PFSK-1 (cell line): Measurements from ENCODE around the gene DAND5.
A peak's percentile ranks its signal among the peaks of the same experiment; 100 is the strongest.

Experiments
- FOXP2 ChIP-seq: optimal IDR thresholded peaks from 2 replicates; pipeline ENCODE3; 2011; ENCODE audit warnings: borderline replicate concordance, control low read depth, inconsistent platforms; ENCODE audit not compliant: insufficient read depth; ENCODE audit errors: extremely low read length, extremely low read depth
- POLR2AphosphoS5 ChIP-seq: IDR thresholded peaks from 2 replicates; pipeline ENCODE4 v1.6.1; 2012; ENCODE audit warnings: low read depth, mild to moderate bottlenecking, control low read depth, low read length, moderate library complexity
- SIN3A ChIP-seq: IDR thresholded peaks from 2 replicates; pipeline ENCODE4 v1.6.1; 2012; ENCODE audit warnings: mild to moderate bottlenecking, low read length, moderate library complexity, borderline replicate concordance; ENCODE audit not compliant: insufficient read depth
- TAF1 ChIP-seq: IDR thresholded peaks from 2 replicates; pipeline ENCODE4 v1.6.1; 2012; ENCODE audit warnings: low read length, control low read depth, borderline replicate concordance; ENCODE audit not compliant: insufficient read depth
- TF ChIP-seq, protein P1 (sequence below), 2 experiments: IDR thresholded peaks; 2 replicates each; pipeline versions ENCODE4 v1.6.1 to v1.8.0; 2011 to 2012; ENCODE audit warnings: low read depth in 2 of 2, low read length in 2 of 2, control low read depth in 1 of 2, inconsistent platforms in 1 of 2, mild to moderate bottlenecking in 1 of 2, moderate library complexity in 1 of 2; ENCODE audit not compliant: insufficient read depth in 1 of 2

DNA sequence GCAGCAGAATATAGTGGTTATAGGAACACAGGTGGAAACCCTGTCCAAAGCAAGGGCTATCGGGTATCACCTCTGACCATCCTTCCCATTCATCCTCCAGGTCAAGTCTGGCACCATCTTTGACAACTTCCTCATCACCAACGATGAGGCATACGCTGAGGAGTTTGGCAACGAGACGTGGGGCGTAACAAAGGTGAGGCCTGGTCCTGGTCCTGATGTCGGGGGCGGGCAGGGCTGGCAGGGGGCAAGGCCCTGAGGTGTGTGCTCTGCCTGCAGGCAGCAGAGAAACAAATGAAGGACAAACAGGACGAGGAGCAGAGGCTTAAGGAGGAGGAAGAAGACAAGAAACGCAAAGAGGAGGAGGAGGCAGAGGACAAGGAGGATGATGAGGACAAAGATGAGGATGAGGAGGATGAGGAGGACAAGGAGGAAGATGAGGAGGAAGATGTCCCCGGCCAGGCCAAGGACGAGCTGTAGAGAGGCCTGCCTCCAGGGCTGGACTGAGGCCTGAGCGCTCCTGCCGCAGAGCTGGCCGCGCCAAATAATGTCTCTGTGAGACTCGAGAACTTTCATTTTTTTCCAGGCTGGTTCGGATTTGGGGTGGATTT, 25.8 kb upstream of the DAND5 start:
- TF ChIP-seq POLR2AphosphoS5 (peak; percentile 14; the same call in 1 of the 2 replicates), TAF1 (no peak), SIN3A (no peak), FOXP2 (no peak)
- TF ChIP-seq, protein P1, sequence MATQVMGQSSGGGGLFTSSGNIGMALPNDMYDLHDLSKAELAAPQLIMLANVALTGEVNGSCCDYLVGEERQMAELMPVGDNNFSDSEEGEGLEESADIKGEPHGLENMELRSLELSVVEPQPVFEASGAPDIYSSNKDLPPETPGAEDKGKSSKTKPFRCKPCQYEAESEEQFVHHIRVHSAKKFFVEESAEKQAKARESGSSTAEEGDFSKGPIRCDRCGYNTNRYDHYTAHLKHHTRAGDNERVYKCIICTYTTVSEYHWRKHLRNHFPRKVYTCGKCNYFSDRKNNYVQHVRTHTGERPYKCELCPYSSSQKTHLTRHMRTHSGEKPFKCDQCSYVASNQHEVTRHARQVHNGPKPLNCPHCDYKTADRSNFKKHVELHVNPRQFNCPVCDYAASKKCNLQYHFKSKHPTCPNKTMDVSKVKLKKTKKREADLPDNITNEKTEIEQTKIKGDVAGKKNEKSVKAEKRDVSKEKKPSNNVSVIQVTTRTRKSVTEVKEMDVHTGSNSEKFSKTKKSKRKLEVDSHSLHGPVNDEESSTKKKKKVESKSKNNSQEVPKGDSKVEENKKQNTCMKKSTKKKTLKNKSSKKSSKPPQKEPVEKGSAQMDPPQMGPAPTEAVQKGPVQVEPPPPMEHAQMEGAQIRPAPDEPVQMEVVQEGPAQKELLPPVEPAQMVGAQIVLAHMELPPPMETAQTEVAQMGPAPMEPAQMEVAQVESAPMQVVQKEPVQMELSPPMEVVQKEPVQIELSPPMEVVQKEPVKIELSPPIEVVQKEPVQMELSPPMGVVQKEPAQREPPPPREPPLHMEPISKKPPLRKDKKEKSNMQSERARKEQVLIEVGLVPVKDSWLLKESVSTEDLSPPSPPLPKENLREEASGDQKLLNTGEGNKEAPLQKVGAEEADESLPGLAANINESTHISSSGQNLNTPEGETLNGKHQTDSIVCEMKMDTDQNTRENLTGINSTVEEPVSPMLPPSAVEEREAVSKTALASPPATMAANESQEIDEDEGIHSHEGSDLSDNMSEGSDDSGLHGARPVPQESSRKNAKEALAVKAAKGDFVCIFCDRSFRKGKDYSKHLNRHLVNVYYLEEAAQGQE (IDR thresholded peaks at IDR 0.05; ENCODE audit: insufficient read depth in 1 of 2, low read depth in 2 of 2, low read length in 2 of 2): no peak
